ENCODE data around the gene C17orf113.

The C17orf113 gene

GRCh38 chr17:42050393-42051012 is at the start of gene C17orf113:
TSS of gene C17orf113 (minus strand) at chr17:42050601. CDS start at chr17:42043376, 7,225 bp downstream.
- FAIRE-seq = no peak

- no peak for FAIRE-seq
These were observed 48.5 kb upstream of the C17orf113 start for GRCh38 chr17:42098730-42099399.

- no peak for FAIRE-seq
These were observed 47.6 kb upstream of the C17orf113 start, which contains the start of gene ZNF385C for GRCh38 chr17:42097691-42098631. TSS of gene ZNF385C (minus strand) at chr17:42098473. CDS start at chr17:42063056, 35,417 bp downstream.

DNA sequence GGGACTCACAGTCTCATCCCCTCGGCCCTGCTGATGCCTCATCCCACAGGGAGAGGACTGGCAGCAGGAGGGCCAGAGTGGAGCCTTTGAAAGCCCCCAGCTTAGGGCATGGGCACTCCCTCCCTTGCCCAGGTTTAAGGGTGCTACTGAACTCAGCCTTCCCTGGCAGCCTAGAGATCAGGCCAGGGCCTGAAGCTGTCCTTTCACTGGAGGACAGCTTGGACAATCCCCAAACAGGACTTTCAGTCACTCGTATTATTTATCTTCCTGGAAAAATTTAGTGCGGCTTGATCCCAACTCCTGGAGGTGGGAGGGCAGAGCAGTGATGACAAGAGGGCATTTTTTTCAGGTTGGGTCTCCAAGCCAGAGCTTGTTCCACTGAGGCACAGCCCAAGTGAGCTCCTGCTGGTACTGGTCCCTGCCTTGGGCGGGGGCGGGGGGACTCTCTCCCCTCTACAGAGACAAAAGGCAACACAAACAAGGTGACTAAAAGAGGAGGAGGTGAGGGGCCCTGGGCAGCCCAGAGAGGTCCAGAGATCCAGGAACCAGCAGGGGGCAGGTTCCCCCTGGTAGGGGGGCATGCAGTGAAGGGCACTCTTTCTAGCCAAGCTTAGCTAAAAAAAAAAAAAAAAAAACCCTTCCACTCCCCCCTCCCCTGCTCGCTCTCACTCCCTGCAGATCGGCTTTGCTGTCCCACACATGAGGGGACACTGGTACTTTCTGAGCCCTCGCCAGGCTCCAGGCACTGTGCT is 46.1 kb upstream of the C17orf113 start:
- FAIRE-seq = no peak

DNA sequence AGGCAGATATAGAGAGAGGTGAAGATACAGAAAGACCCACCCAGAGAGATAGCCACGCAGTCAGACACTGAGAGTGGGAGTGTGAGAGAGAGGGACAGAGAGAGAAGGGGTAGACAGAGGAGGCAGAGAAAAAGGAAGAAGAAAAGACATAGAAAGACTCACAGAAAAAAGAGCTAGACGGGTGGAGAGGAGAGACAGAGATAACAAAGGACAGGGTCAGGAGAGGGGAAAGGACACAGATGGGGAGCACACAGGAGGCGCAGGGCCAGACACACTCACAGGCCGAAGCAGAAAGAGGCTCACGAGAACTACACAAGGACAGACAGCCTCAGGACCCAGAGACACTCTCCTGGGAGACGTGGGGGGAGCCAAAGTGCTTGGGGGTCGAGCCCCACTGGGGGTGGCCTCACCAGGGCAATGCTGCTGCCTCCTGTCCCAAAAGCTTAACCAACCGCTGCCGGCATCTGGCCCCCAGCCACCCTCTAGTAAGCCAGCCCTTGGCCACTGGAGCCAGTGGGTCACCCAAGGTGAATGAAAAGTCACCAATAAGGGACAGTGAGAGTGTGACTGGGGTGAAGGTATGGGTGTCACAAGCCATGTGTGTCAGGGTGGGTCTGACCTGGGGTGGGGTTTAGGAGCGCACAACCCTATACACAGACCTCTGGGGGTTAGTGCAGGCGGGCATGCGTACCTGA is 44.1 kb upstream of the C17orf113 start:
- no peak for FAIRE-seq

DNA sequence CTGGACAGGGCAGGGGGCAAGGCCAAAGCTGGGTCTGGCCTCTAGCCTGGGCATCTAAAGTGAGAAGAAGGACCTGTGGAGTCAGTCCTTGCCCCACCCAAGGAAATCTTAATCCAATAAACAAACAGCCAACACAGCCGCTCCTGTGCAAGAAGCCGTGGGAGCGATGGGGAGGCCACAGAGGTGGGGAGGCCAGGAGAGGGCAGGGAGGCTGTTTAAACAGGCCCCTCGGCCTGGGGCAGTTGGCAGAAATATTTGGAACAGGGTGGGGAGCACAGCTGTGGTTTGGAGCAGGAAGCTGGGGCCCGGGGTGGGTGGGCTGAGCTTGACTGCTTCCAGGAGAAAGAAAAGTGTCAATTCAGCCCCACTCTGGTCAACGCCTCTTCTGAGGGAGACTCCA is 42.5 kb upstream of the C17orf113 start:
- no peak for FAIRE-seq

GRCh38 chr17:42090964-42091790 is 40.8 kb upstream of the C17orf113 start:
- FAIRE-seq = no peak

- FAIRE-seq = no peak
These were observed 38.3 kb upstream of the C17orf113 start for GRCh38 chr17:42088736-42089135.

- no peak for FAIRE-seq
These were observed 37.6 kb upstream of the C17orf113 start for GRCh38 chr17:42087736-42088705.

DNA sequence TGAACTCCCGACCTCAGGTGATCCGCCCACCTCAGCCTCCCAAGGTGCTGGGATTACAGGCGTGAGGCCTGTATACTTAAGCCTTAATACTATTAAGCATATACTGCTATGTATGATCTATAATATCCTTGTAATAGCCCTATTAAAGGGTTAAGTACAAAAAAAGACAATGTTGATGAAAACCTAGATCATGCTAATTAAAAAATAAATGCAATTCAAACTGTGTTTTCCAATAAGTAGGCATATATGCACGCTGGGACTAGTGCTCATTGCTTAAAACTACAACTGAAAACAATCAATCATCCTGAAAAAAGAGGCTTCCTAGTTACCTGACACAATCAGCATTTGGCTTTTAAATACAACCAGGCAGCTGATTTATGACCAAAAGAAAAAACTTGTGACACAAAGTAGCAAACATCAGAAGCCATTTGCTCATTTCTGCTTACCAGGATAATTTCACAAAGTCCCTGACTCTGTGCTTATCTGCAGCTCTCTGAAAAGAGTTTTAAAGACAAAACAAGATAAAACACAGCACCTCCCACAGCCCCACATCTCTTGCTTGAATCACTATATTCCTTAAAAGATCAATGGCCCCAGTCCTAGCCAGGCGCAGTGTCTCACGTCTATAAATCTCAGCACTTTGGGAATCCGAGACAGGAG is 36.8 kb upstream of the C17orf113 start:
- no peak for FAIRE-seq

- FAIRE-seq = no peak
These were observed 31.2 kb upstream of the C17orf113 start for GRCh38 chr17:42081516-42082129.

DNA sequence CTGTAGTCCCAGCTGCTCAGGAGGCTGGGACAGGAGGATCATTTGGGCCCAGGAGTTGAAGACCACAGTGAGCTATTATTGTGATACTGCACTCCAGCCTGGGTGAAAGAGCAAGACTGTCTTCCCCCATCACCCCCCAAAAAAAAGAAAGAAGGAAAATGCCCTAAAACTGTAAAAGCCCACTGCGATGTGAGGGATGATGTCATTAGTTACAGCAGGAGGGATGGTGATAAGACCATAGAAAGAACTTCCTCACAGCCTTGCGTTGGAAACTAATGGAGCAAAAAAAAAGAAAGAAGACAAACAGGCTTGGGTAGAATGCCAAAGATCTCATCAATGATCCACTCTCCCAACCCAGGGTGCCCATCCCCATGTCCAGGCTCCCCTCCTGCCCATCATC is 29.1 kb upstream of the C17orf113 start:
- no peak for FAIRE-seq

- no peak for FAIRE-seq
These were observed 28.1 kb upstream of the C17orf113 start for GRCh38 chr17:42078396-42079043.

- no peak for FAIRE-seq
These were observed 27.4 kb upstream of the C17orf113 start for GRCh38 chr17:42077755-42078154.

DNA sequence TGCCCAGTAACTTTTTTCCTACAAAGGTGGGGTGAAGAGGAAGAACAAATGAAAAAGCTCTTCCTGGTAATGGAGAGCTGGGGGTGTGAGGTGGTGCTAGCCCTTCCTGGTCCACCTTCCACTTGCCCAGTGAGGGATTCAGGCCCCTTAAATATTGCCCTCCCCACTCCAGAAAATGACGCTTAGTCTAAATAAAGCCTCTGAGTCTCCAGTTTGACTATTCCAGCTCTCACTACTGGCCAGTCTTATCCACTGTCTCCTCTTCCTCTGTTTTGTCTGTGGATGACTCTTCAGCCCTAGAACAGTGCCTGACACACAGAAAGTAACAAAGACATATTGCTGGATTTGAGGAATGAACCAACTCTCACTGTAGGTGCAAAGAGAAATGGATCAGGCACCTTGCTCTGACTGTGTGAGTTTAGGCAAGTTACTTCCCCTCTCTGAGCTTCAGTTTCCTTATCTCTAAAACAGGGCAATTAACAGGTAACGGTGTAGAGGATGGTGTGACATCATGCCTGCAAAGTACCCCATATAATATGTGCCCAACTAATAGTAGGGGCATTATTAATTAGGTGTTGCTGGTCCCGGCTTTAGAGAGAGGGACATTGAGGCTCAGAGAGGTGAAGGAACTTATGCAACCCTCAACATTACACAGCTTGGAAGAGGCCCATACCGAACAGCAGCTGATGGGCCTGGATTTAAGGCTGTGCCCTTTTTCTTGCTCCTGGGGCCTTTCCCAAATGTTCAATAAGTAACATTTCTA is 26.6 kb upstream of the C17orf113 start:
- no peak for FAIRE-seq

DNA sequence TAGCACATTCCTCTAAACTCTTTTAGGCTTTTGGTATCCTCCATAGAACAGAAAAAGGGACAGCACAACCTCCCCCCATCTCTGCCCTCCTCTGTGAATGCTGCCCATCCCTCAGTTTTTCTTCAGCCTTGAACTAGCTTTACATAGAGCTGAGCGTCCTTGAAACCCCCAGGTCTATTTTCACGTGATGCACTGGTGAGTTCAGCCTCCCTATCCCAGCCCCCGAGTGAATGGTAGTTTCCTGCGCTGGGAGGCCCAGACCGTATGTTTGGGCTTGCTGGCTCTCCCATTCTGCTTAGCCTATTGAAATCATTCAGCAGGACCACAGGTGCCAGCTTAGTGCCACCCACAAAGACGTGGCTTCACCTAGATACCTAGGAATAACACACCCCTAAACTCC is 25.4 kb upstream of the C17orf113 start:
- no peak for FAIRE-seq
